GM19193 (cell line): Measurements from ENCODE around the gene STXBP1.

Source experiments
- POLR2A ChIP-seq: IDR thresholded peaks from 4 replicates; pipeline ENCODE4 v1.6.1; 2011; ENCODE audit not compliant: insufficient read depth, insufficient read length; ENCODE audit errors: extremely low read depth

STXBP1 gene

GRCh38 chr9:127686461-127687393 lies 74.7 kb downstream of the STXBP1 start:
- TF ChIP-seq POLR2A, result no peak

GRCh38 chr9:127689329-127690000 lies 77.4 kb downstream of the STXBP1 start:
- TF ChIP-seq POLR2A, result no peak

- TF ChIP-seq POLR2A, result no peak
Measured at GRCh38 chr9:127690735-127691134, 78.7 kb downstream of the STXBP1 start.

- no peak for TF ChIP-seq POLR2A
Measured at GRCh38 chr9:127692071-127692470, 80.0 kb downstream of the STXBP1 start.

- TF ChIP-seq POLR2A, result no peak
Measured at GRCh38 chr9:127693143-127693542, 81.1 kb downstream of the STXBP1 start.

- TF ChIP-seq POLR2A, result no peak
Measured at GRCh38 chr9:127693697-127694096, 81.6 kb downstream of the STXBP1 start.

GRCh38 chr9:127694890-127695720 lies 83.0 kb downstream of the STXBP1 start:
- TF ChIP-seq POLR2A, result no peak

GRCh38 chr9:127697575-127697974 lies 85.5 kb downstream of the STXBP1 start:
- no peak for TF ChIP-seq POLR2A

- TF ChIP-seq POLR2A, result no peak
Measured at GRCh38 chr9:127698386-127698785, 86.3 kb downstream of the STXBP1 start.

- peak; percentile 66 for TF ChIP-seq POLR2A
Measured at GRCh38 chr9:127698985-127699670, 87.1 kb downstream of the STXBP1 start.

GRCh38 chr9:127700140-127700539 lies 88.1 kb downstream of the STXBP1 start:
- no peak for TF ChIP-seq POLR2A

- TF ChIP-seq POLR2A, result no peak
Measured at GRCh38 chr9:127700594-127701255, 88.6 kb downstream of the STXBP1 start.

- TF ChIP-seq POLR2A, result no peak
Measured at GRCh38 chr9:127703289-127703946, 91.3 kb downstream of the STXBP1 start.
